OCI-M2 (cell line): ENCODE measurements around the gene ZBTB46.
"Not testable (repeated sequence)": the region's sequence is repeated elsewhere in the genome, so short reads cannot be mapped to it uniquely, and the experiment has no call there.

Source experiments
- DNase-seq: peaks from one replicate; lab custom pipeline; 2025; ENCODE audit not compliant: unreplicated experiment; lab: John Stamatoyannopoulos, UW

ZBTB46 gene

DNA sequence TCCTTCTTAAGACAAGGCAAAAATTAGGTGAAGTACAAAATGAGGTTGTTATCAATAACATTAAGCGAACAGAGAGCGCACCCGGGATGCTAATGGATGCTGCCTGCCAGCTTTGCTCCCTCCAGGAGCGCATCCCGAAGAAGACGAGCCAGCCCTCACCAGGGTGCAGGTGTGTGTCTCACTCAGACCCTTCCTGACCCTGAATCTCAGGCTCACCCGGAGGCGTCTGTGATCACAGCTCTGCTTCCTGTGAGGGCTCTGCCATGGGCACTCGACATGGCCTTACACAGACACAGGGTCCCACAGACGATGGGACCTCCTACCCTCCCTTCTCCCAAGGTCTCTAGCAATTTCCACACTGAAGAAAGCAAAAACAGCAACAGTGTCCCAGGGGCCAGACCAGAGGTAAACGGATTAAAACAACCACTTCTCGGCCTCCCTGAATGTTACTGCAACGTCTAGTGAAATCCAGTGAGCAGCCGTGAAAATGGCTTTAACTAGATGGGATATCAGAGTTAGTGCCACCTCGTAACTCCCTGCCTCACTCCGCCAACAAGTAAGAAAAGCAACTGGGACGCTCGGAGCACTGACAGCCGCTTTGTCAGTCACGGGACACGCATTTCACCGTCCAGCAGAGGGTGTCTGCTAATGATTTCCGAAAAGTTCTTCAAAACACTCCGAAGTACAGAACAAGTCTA is 11.7 kb downstream of the ZBTB46 start:
- DNase-seq: no peak

DNA sequence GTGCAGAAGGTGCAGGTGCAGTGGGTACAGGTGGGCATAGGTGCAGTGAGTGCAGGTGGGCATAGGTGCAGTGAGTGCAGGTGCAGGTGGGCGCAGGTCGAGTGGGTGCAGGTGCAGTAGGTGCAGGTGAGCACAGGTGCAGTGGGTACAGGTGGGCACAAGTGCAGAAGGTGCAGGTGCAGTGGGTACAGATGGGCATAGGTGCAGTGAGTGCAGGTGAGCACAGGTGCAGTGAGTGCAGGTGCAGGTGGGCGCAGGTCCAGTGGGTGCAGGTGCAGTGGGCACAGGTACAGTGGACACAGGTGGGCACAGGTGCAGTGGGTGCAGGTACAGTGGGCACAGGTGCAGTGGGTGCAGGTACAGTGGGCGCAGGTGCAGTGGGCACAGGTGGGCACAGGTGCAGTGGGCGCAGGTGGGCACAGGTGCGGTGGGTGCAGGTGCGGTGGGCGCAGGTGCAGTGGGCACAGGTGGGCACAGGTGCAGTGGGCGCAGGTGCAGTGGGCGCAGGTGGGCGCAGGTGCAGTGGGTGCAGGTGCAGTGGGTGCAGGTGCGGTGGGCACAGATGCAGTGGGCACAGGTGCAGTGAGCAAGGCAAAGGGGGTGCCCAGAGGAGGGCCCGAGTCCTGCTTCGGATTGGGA is 15.3 kb downstream of the ZBTB46 start:
- DNase-seq: no peak

DNA sequence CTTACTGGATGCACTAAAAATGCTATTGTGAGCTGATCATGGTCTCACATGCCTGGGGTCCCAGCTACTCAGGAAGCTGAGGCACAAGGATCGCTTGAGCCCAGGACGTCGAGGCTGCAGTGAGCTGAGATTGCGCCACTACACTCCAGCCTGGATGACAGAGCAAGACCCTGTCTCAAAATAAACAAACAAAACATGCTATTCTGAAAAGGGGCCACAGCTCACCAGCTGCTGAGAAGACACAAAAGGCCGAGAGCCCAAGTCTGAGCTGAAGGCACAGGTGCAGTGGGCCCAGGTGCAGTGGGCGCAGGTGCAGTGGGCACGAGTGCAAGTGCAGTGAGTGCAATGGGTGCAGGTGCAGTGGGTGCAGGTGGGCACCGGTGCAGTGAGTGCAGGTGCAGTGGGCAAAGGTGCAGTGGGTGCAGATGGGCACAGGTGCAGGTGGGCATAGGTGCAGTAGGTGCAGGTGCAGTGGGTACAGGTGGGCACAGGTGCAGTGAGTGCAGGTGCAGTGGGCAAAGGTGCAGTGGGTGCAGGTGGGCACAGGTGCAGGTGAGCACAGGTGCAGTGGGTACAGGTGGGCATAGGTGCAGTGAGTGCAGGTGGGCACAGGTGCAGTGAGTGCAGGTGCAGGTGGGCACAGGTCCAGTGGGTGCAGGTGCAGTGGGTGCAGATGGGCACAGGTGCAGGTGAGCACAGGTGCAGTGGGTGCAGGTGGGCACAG is 16.0 kb downstream of the ZBTB46 start:
- DNase-seq: no peak

DNA sequence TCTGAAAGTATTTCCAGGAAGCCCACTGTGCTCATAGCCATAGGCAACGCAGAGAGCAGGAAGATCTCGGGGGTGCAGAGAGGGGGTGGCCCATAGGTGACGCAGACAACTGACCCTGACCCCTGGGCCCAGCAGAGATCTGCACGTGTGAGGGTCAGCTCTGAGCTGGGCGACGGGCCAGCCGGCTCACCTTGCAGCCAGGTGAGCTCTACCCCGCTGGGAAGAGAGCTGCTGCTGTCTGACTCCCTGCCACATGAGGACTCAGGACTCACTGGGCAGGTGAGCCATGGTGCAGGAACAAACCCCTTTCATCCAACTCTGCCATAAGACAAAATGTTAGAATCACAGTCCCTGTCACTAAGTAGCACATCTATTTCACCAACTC is 19.6 kb downstream of the ZBTB46 start:
- DNase-seq: no peak

DNA sequence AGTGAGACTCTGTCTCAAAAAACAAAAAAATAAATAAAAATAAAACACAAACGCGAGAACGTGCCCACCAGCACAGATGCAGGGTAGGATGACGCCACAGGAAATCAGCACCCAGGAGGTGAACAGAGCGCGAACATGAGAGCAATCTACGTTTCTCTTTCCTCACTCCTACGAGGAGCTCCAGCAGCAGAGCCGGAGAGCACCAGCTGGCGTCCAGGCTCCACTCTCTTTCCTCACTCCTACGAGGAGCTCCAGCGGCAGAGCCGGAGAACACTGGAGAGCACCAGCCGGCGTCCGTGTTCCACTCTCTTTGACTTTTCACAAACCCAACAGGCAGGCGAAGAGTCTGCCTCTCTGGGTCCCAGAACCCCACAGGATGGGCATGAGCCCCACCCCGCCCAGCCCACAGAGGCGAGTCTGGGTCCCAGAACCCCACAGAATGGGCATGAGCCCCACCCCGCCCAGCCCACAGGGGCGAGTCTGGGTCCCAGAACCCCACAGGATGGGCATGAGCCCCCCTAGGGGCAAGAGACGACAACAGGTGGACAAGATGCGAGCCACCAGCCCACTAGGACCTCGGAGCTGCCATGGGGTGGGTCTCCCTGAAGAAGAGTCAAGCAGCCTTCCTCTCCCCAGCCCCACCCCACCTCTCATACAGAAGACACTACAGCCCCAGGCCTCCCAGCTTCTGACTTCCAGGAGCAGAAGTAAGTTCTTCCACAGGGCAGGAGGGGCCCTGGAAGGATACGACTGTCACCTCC is 20.2 kb downstream of the ZBTB46 start:
- no peak for DNase-seq

DNA sequence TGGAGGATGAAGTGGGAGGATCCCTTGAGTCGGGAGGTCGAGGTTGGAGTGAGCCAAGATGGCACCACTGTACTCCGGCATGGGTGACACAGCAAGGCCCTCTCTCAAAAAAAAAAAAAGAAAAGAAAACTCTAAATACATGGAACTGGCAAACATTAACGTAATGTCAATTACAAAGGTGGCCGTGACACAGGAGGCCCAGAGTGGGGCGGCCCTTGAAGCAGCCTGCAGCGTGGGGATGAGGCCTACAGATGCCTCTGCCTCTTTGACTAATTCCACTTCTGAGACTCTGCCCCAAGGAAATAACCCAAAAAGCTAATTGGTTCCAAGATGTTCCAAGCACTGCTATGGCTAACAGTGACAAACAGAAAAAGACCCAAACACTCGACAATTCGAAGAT is 21.2 kb downstream of the ZBTB46 start:
- no peak for DNase-seq

DNA sequence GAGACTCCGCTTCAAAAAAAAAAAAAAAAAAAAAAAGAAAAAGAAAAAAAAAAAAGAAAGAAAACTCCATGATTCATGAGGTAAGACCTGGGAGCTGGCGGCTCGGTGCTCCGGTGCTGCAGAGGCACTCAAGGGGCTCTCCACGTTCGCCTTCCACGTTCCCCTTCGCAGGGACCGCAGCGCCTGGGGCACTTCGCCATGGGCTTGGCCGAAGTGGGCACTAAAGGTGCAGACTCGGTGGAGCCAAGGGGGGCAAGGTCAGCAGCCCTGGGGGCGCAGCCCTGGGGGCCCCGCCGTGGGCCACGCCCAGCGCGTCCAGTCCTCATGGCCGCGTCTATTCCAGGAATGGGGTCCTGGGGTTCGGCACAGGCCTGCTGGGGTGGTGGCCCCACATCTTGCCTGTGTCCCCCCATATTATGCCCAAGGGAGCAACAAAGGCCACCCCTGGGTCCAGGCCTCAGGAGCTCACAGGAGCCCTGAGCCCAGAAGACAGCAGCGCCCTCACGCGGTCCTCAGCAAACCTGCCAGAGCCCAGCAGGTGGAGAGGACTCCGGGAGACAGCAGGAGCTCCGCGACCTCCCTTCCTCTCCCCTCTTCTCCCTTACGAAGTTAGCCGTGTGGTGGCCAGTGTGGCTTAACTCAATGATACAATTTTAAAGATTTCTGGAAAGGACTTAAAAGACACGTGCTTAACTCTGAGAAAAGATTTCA is 21.9 kb downstream of the ZBTB46 start:
- no peak for DNase-seq

DNA sequence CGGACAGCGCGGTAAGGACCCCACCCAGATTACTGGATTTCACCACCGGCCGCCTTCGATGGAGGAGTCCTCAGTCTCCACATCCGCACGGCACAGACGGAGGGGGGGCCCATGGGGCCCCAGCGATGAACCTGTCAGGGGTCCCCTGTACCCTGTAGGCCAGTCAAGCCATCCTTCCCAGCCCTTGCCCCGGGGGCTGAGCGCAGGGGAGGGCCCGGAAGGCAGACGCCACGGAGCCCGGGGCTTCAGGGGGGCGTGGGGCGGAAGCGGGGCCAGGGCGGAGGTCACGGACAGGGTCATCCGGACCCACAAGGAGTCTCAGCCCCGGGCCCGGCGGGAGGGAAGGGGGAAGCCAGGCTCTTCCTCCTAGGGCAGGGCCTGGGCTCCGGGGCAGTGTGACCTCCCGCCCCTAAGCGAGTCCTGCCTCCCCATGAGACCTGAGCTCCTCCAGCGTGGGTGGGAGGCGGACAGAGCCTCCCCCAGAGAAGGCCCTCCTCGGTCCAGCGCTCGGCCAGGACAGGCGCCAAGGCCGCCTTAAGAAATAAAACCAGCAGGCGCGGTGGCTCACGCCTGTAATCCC is 22.8 kb downstream of the ZBTB46 start:
- no peak for DNase-seq

DNA sequence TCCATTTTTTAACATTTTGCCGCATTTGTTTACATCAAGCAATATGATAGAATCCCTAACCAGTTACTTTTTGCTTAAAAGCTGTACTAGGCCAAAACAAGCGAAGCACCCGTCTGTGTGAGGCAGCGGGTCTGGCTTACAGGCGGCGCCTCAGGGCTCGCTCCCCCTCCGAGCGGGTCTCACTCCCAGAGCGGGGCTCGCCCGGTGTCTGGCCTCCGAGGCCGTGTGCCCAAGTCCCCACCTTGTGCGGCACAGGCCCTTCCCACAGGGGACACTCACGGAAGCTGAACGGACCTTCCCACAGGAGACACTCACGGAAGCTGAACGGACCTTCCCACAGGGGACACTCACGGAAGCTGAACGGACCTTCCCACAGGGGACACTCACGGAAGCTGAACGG is 23.4 kb downstream of the ZBTB46 start:
- DNase-seq: no peak

DNA sequence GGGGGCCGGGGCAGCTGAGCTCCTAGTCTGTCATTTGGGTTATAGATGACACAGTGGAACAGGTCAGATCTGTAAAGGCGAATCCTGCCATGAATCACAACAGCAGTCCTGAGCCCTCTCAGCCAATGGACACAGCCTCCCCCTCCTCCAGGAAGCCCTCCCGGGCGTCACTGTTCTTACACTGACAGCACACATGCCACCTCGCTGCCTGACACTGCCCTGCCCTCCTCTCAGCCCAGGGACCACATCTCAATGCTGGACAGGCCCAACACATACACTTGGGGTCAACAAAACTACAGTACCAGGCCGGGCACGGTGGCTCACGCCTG is 26.8 kb downstream of the ZBTB46 start:
- DNase-seq: no peak

DNA sequence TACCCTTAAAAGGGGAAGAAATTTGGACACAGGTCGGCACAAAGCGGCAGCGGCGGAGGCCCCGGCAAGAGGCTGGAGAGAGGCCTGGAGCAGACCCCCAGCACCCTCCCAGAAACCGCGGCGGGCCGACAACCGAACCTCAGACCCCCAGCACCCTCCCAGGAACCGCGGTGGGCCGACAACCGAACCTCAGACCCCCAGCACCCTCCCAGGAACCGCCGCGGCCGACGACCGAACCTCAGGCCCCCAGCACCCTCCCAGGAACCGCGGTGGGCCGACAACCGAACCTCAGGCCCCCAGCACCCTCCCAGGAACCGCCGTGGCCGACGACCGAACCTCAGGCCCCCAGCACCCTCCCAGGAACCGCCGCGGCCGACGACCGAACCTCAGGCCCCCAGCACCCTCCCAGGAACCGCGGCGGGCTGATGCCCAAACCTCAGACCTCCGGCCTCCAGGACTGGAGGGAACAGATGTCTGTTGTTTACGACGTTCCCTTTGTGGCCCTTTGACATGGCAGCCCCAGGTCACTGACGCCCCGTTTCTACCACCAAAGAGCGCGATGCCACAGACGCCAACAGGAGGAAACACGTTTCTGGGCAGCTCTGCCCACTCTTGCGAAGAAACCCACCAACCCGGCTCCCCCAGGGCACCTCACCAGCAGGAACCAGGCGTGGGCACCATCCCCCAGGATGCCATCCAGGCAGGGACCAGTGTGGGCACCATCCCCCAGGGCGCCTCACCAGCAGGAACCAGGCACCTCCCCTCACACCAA is 28.4 kb downstream of the ZBTB46 start:
- DNase-seq: no peak

DNA sequence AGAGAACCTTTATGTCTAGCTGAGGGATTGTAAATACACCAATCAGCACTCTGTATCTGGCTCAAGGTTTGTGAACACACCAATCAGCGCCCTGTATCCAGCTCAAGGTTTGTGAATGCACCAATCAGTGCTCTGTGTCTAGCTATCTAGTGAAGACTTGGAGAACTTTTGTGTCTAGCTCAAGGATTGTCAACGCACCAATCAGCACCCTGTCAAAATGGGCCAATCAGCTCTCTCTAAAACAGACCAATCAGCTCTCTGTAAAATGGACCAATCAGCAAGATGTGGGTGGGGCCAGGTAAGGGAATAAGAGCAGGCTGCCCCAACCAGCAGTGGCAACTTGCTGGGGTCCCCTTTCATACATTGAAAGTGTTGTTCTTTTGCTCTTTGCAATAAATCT is 29.9 kb downstream of the ZBTB46 start:
- DNase-seq: not testable (repeated sequence)

DNA sequence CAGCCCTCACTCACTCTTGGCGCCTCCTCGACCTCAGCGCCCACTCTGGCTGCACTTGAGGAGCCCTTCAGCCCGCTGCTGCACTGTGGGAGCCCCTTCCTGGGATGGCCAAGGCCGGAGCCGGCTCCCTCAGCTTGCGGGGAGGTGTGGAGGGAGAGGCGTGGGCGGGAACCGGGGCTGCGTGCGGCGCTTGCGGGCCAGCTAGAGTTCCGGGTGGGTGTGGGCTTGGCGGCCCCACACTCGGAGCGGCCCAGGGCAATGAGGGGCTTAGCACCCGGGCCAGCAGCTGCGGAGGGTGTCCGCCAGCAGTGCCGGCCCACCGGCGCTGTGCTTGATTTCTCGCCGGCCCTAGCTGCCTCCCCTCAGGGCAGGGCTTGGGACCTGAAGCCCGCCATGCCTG is 30.7 kb downstream of the ZBTB46 start:
- DNase-seq: not testable (repeated sequence)

DNA sequence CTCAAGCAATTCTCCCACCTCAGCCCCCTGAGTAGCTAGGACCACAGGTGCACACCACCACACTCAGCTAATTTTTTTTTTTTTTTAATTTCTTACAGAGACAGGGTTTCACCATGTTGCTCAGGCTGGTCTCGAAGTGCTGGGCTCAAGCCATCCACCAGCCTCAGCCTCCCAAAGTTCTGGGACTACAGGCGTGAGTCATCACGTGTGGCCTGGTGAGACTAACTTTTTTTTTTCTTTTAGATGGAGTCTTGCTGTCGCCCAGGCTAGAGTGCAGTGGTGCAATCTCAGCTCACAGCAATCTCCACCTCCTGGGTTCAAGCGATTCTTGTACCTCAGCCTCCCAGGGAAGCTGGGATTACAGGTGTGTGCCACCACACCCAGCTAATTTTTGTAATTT is 31.9 kb downstream of the ZBTB46 start:
- not testable (repeated sequence) for DNase-seq

DNA sequence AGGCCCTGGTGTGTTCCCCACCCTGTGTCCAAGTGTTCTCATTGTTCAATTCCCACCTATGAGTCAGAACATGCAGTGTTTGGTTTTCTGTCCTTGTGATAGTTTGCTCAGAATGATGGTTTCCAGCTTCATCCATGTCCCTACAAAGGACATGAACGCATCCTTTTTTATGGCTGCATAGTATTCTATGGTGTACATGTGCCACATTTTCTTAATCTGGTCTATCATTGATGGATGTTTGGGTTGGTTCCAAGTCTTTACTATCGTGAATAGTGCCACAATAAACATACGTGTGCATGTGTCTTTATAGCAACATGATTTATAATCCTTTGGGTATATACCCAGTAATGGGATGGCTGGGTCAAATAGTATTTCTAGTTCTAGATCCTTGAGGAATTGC is 33.9 kb downstream of the ZBTB46 start:
- DNase-seq: not testable (repeated sequence)

DNA sequence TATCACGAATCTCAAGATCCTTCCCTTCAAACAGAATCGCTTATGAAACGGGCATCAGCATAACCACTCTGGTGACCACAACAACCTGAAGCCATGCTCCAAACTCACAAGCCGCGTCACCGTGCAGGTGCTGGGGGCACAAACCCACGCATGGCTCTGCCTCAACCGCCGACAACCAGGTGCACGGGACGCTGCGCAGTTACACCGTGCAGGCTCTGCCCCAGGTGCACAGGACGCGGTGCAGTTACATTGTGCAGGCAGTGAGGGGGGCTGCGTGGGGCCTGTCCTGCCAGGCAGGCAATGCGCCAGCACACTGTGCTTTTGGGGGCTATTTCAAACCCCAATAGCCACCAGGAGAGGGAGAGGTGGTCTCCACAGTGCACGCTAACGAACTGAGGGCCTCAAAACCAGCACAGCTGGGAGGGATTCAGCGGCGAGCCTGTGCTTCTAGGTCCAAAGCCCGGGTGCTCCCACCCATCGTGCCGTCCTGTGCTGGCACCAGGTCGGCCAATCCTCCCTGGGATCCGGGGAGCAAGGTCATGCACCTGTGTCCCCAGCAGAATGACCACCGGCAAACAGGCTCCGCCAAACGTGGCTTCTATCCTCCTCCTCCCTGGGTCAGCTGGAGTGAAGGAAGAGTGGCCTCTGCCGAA is 35.8 kb downstream of the ZBTB46 start:
- no peak for DNase-seq

DNA sequence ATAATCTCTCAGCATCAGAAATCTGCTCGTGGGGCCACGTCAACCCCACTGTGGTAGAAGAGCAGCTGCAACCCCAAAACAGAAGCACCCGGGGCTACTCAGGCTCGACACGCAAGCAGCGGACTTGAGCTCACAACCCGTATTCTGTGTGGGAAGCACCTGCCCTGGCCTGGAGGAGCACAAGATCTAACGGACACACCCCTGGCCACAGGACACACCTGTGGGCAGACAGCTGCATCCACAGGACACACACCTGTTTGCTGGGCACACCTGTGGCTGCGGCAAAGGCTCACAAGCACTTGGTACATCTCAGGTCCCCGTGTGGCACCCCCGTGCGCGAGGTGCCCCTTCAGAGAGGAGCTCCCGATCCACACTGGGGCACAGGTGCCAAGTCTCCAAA is 36.5 kb downstream of the ZBTB46 start:
- no peak for DNase-seq

DNA sequence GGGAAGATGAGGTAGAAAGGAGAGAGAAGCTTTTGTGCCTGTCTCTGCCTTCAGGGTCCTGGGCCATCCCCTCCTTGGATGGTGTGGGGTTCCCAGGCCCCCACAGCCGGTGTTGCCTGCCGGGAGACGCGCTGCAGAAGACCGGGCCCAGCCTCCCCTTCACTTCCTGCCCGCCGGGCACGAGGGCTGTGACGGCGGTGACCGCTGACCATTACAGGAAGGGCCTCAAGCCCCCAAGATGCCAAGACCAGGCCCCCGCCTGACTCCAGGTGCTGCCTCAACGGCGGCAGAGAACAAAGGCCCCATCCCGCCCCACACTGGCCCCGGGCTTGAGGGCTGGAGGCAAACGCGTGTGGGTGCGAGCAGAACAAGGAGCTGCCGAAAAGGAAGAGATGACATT is 38.2 kb downstream of the ZBTB46 start:
- no peak for DNase-seq

DNA sequence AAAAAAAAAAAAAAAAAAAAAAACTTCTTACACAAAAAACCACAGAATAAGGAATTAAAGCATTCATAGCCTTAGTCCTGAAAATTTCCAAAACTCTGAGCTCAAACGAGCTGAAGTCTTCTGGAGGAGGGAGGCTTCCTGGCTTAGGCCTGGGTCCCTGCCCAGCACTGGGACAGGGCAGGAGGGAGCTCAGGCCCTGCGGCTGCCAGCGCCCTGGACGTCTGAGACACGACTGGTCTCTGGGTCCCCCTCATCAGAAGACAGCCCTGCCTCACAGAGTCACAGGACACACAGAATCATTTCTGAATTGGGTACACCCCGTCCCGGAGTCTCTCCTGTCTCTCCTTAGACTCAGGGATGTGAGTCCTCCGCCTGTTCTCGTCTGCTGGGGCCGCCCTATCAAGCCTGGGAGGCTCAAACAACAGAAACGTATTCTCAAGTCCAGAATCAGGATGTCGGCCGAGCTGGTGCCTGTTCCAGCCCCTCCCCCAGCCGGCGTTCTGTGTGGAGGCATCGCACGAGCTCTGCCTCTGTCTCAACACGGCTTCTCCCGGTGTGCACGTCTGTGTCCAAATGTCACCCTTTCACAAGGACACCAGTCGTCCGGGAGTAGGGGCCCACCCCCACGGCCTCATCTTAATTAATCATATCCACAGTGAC is 39.4 kb downstream of the ZBTB46 start:
- DNase-seq: no peak
